Stimulated activated CD8-positive, alpha-beta memory T cell treated with anti-CD3 and anti-CD28 coated beads, Interleukin-12 subunit alpha, Interleukin-12 subunit beta, amount 100 ng/mL, for 1 hour (primary cell): ENCODE data around the gene COL23A1.
"Not testable (repeated sequence)": the region's sequence is repeated elsewhere in the genome, so short reads cannot be mapped to it uniquely, and the experiment has no call there.

ENCODE experiments used
- DNase-seq: peaks from one replicate; pipeline ENCODE4 v3.0.0-alpha.2; 2020; ENCODE audit warnings: low read depth

Gene COL23A1

GRCh38 chr5:178206166-178207101, 383.8 kb downstream of the COL23A1 start:
- DNase-seq: no peak

GRCh38 chr5:178205749-178206047, 384.5 kb downstream of the COL23A1 start:
- no peak for DNase-seq

- DNase-seq: peak; percentile 55
Measured at GRCh38 chr5:178204935-178205748, 385.1 kb downstream of the COL23A1 start.

- peak; percentile 92 for DNase-seq
Measured at GRCh38 chr5:178204182-178204934, 385.8 kb downstream of the COL23A1 start, which contains the start of gene HNRNPAB. Gene HNRNPAB, plus strand, starts transcription at chr5:178204533. Its CDS starts 305 bp downstream, at chr5:178204838.

GRCh38 chr5:178203670-178204181, 386.5 kb downstream of the COL23A1 start:
- no peak for DNase-seq

GRCh38 chr5:178202541-178202940, 387.7 kb downstream of the COL23A1 start:
- no peak for DNase-seq

- DNase-seq: no peak
Measured at GRCh38 chr5:178201927-178202235, 388.3 kb downstream of the COL23A1 start.

- DNase-seq: no peak
Measured at GRCh38 chr5:178201221-178201926, 388.8 kb downstream of the COL23A1 start.

GRCh38 chr5:178199581-178200434, 390.4 kb downstream of the COL23A1 start:
- no peak for DNase-seq

- DNase-seq: no peak
Measured at GRCh38 chr5:178198706-178199105, 391.5 kb downstream of the COL23A1 start.

- DNase-seq: not testable (repeated sequence)
Measured at GRCh38 chr5:178198151-178198550, 392.0 kb downstream of the COL23A1 start.

GRCh38 chr5:178196986-178197385, 393.2 kb downstream of the COL23A1 start:
- DNase-seq: no peak

GRCh38 chr5:178196281-178196812, 393.8 kb downstream of the COL23A1 start:
- no peak for DNase-seq

GRCh38 chr5:178194026-178194425, 396.2 kb downstream of the COL23A1 start:
- DNase-seq: no peak

GRCh38 chr5:178193251-178193809, 396.9 kb downstream of the COL23A1 start:
- DNase-seq: no peak

- DNase-seq: no peak
Measured at GRCh38 chr5:178192787-178193186, 397.4 kb downstream of the COL23A1 start.

GRCh38 chr5:178192244-178192643, 397.9 kb downstream of the COL23A1 start:
- no peak for DNase-seq

GRCh38 chr5:178191661-178192060, 398.5 kb downstream of the COL23A1 start:
- no peak for DNase-seq

- no peak for DNase-seq
Measured at GRCh38 chr5:178189433-178189832, 400.8 kb downstream of the COL23A1 start.
